Vagina (tissue), 2 donors: ENCODE results near the gene MGME1. TPM values are rescaled to one million over a fixed set of nuclear protein-coding genes. Genes with fewer than 3 reads are reported as not detected.

ENCODE experiments used
- DNase-seq, 2 donors: peaks; one replicate each; pipeline ENCODE4 v3.0.0-alpha.2; 2017; ENCODE audit errors: extremely low spot score in 2 of 2
- H3K27ac ChIP-seq: fragments of 200-600 bp; sonication (generic); one replicate; pipeline ENCODE4 v1.5.1; 2019
- H3K27me3 ChIP-seq: fragments of 200-600 bp; sonication (generic); one replicate; pipeline ENCODE4 v1.5.1; 2019
- H3K36me3 ChIP-seq, 2 donors: fragments of 200-600 bp; sonication (generic); one replicate each; pipeline ENCODE4 v1.5.1; 2017 to 2019
- H3K4me1 ChIP-seq: fragments of 200-600 bp; sonication (generic); one replicate; pipeline ENCODE4 v1.5.1; 2019
- H3K4me3 ChIP-seq, 2 donors: fragments of 200-600 bp; sonication (generic); 1 replicate in 1 of 2; 2 replicates in 1 of 2; pipeline ENCODE4 v1.5.1; 2016 to 2019
- H3K9me3 ChIP-seq: fragments of 200-600 bp; sonication (generic); one replicate; pipeline ENCODE4 v1.5.1; 2019
- CTCF ChIP-seq, 3 experiments: fragments of 450-650 bp in 2 of 3; fragments of 200-600 bp in 1 of 3; sonication (generic) in 1 of 3; IDR thresholded peaks; one replicate each; pipeline ENCODE4 v1.5.1; 2017 to 2019; ENCODE audit warnings: antibody characterized with exemption in 3 of 3, mild to moderate bottlenecking in 2 of 3, moderate library complexity in 2 of 3
- POLR2A ChIP-seq, 2 donors: fragments of 450-650 bp; IDR thresholded peaks; one replicate each; pipeline ENCODE4 v1.6.1; 2017; ENCODE audit warnings: antibody characterized with exemption in 2 of 2, mild to moderate bottlenecking in 2 of 2, moderate library complexity in 2 of 2
- POLR2AphosphoS5 ChIP-seq, 2 donors: sonication (generic); formaldehyde crosslinking; IDR thresholded peaks; one replicate each; pipeline ENCODE4 v1.9.0; 2017; ENCODE audit warnings: antibody characterized with exemption in 2 of 2, mild to moderate bottlenecking in 2 of 2, low read depth in 1 of 2; ENCODE audit not compliant: insufficient read depth in 1 of 2
- intact Hi-C: fragments of 100-400 bp; cut with DNase I; formaldehyde crosslinking; loops from one replicate; pipeline ENCODE4 v1.15.1; 2023
- total RNA-seq: library from RNA; depleted of rRNA; stranded (reverse); fragments of >200 nt; gene quantifications from one replicate; pipeline ENCODE4 v1.2.3, GENCODE V29; 2016

Gene MGME1
- total RNA-seq, 1 donor from 2014 or later, result 8.6 TPM

DNA sequence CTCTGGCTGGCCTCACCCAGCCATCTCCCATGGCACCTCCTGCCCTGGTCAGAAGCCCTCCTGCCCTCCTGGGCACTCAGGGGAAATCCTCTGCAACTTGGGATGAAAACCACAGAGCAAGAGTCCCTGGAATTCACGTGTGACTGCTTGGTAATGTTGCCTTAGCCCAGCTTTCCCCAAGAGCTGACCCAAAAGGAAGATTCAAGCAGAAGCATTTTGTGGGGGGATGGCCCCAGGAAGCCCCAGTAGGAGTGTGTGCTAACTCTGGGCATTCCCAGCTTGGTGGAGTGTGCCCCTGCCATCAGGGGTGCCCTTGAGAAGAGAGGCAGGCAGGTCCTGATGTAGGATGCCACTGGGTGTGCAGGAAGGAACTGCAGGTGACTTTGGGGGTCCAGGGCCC, 35.7 kb upstream of the MGME1 start:
- H3K36me3 ChIP-seq, result no peaks in the 10 kb centered on the region
- H3K4me3 ChIP-seq, result no peak overlapping the region
- no peaks in the 10 kb centered on the region for H3K9me3 ChIP-seq
- intact Hi-C loops, result no loop called here
- H3K4me1 ChIP-seq, result peaks cover 37% of the 10 kb centered on the region
- no peak for DNase-seq
- TF ChIP-seq POLR2A (IDR thresholded peaks at IDR 0.05) (no peak), POLR2AphosphoS5 (IDR thresholded peaks at IDR 0.05; ENCODE audit: insufficient read depth in 1 of 2, low read depth in 1 of 2) (no peak)
- H3K27me3 ChIP-seq, result no peaks in the 10 kb centered on the region
- no peak overlapping the region for H3K27ac ChIP-seq

DNA sequence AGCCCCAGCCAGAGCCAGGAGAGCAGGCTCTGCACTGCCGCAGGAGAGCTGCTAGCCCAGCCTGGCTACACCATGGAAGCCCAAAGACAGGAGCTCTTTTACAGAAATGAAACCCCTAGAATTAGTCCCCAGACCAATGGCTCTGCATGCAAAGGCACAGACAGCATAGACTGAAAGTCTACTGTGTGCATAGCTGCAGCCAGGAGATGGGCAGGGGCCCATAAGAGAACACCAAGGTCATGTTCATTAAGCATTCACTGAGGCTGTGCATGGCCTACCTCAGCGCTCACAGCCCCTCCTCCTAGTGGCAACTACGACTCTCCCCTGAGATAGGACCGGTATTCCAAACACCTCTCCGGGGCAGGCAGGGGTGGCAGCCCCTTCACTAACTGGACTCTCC, 35.1 kb upstream of the MGME1 start:
- Histone ChIP-seq H3K27me3 (no peaks in the 10 kb centered on the region), H3K4me1 (peaks cover 40% of the 10 kb centered on the region), H3K36me3 (no peaks in the 10 kb centered on the region), H3K9me3 (no peaks in the 10 kb centered on the region), H3K27ac (no peak overlapping the region), H3K4me3 (no peak overlapping the region)
- intact Hi-C loops, result no loop called here
- TF ChIP-seq POLR2A (IDR thresholded peaks at IDR 0.05), result no peak
- TF ChIP-seq POLR2AphosphoS5 (IDR thresholded peaks at IDR 0.05; ENCODE audit: insufficient read depth in 1 of 2, low read depth in 1 of 2), result no peak
- no peak for TF ChIP-seq CTCF (IDR thresholded peaks at IDR 0.05)
- no peak for DNase-seq

DNA sequence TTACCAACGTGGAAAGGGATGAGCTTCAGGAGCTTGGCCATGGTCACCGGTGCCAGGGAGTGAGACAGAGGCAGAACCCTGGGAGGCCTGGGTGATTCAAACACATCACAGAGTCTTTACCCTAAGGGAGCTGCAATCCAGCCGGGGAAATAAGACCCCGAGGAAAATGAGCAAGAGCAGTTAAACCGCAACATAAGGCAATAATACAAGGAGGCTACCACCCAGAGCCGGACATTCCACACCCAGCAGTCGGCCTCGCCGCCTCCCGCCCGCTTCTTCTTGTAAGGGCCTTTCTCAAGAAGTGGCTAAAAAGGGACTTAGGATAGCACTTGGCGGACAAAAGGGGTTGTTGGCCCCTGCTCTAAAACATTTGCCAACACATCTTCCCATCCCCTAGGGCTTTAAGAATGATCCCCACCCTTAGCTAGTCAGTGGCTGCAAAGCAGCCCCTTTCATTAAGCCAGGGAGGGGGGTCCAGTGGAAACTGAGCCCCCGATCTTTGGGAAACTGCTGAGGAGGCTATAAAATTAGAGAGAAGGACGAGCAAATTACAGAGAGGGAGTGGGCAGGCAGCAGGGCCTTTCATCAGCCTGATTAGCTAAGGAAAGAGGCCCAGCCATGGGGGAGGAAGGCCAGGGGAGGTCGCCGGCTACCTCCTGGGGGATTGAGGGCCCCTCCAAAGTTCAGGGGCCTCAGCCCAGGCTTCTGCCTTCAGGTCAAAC, 34.5 kb upstream of the MGME1 start:
- no peaks in the 10 kb centered on the region for H3K27me3 ChIP-seq
- H3K4me1 ChIP-seq, result peaks cover 46% of the 10 kb centered on the region
- DNase-seq, result no peak
- intact Hi-C loops, result no loop called here
- no peak for TF ChIP-seq CTCF (IDR thresholded peaks at IDR 0.05)
- TF ChIP-seq POLR2A (IDR thresholded peaks at IDR 0.05), result no peak
- no peak for TF ChIP-seq POLR2AphosphoS5 (IDR thresholded peaks at IDR 0.05; ENCODE audit: insufficient read depth in 1 of 2, low read depth in 1 of 2)
- H3K9me3 ChIP-seq, result no peaks in the 10 kb centered on the region
- H3K36me3 ChIP-seq, result no peaks in the 10 kb centered on the region
- peak overlapping the region; percentile 47 for H3K27ac ChIP-seq
- H3K4me3 ChIP-seq, result no peak overlapping the region

DNA sequence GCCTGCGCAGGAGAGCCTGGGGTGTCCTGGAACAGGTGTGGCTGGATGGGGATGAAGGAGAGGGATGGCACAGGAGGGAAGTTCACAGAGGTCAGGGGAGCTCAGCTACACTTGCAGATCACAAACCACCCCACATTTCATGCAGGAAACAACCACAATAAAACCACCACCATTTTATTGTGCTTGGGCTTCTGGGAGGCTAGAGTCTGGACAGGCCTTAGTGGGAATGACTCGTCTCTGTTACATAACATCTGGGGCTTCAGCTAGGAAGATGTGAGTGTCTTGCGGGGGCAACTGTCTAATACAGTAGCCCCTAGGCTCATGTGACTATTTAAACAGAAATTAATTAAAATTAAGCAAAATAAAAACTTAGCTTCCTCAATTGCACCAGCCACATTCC, 33.6 kb upstream of the MGME1 start:
- H3K36me3 ChIP-seq, result no peaks in the 10 kb centered on the region
- H3K4me1 ChIP-seq, result peaks cover 47% of the 10 kb centered on the region
- intact Hi-C loops, result no loop called here
- DNase-seq, result no peak
- TF ChIP-seq CTCF (IDR thresholded peaks at IDR 0.05) (no peak), POLR2AphosphoS5 (IDR thresholded peaks at IDR 0.05; ENCODE audit: insufficient read depth in 1 of 2, low read depth in 1 of 2) (no peak), POLR2A (IDR thresholded peaks at IDR 0.05) (no peak)
- H3K9me3 ChIP-seq, result no peaks in the 10 kb centered on the region
- H3K27me3 ChIP-seq, result no peaks in the 10 kb centered on the region
- H3K4me3 ChIP-seq, result no peak overlapping the region
- H3K27ac ChIP-seq, result peak overlapping the region; percentile 47

DNA sequence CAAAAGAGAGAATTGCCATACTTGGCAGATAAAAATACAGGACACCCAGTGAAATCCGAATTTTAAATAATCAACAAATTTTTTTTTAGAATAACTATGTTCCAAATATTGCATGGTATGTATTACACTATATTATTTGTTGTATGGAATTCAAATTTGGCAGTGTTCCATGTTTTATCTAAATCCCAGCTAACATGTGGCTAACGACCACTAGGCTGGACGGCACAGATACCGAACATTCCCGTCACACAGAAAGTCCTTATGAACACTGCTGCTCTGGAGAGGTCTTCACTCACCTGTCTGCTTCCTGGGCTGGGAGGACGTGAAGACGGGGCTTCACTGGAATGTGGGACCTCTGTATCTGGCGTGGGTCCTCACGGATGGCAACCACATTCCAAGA, 33.1 kb upstream of the MGME1 start:
- TF ChIP-seq CTCF (IDR thresholded peaks at IDR 0.05) (no peak), POLR2AphosphoS5 (IDR thresholded peaks at IDR 0.05; ENCODE audit: insufficient read depth in 1 of 2, low read depth in 1 of 2) (no peak), POLR2A (IDR thresholded peaks at IDR 0.05) (no peak)
- Histone ChIP-seq H3K27ac (peak overlapping the region; percentile 74), H3K4me3 (no peak overlapping the region), H3K27me3 (no peaks in the 10 kb centered on the region), H3K36me3 (no peaks in the 10 kb centered on the region), H3K4me1 (peaks cover 47% of the 10 kb centered on the region), H3K9me3 (no peaks in the 10 kb centered on the region)
- intact Hi-C loops, result no loop called here
- no peak for DNase-seq
